SK-N-SH (cell line): Measurements from ENCODE around the gene MXI1. TPM values are rescaled to one million over a fixed set of nuclear protein-coding genes. Genes with fewer than 3 reads are reported as not detected.

Experiments
- CTCF ChIA-PET: fragments of 300-600, 350-600 bp; formaldehyde crosslinking; extraction: SDS; loops from one replicate; lab custom pipeline; 2021; lab: Yijun Ruan, JAX
- POLR2A ChIA-PET: fragments of 350-600 bp; sonication (Branson Sonifier 250); formaldehyde crosslinking; extraction: SDS; loops from one replicate; lab custom pipeline; 2020; ENCODE audit warnings: antibody characterized with exemption, inconsistent platforms; lab: Yijun Ruan, JAX
- DNase-seq: peaks from one replicate; pipeline ENCODE4 v3.0.0; 2012
- H2AFZ ChIP-seq: fragments of 200-600 bp; sonication (generic); 2 replicates; pipeline ENCODE4 v1.8.1; 2016; ENCODE audit warnings: antibody characterized with exemption, mild to moderate bottlenecking, low read depth
- H3F3A ChIP-seq: fragments of 200-600 bp; sonication (generic); replicated peaks from 2 replicates; pipeline ENCODE3; 2016; ENCODE audit warnings: antibody characterized with exemption, mild to moderate bottlenecking; ENCODE audit not compliant: insufficient read depth
- H3K27ac ChIP-seq, 2 experiments: fragments of 200-500 bp in 1 of 2; fragments of 200-600 bp in 1 of 2; sonication (Bioruptor generic) in 1 of 2; sonication (generic), shearing (Covaris generic) in 1 of 2; 2 replicates each; pipeline versions ENCODE4 v1.5.1 to v1.6.1; 2014 to 2016; ENCODE audit warnings: low read depth in 2 of 2, inconsistent platforms in 1 of 2, low read length in 1 of 2, mild to moderate bottlenecking in 1 of 2, mixed read lengths in 1 of 2
- H3K27me3 ChIP-seq: fragments of 200-600 bp; sonication (generic), shearing (Covaris generic); 2 replicates; pipeline ENCODE4 v1.6.1; 2016; ENCODE audit warnings: mixed run types; ENCODE audit not compliant: insufficient read depth
- H3K36me3 ChIP-seq, 2 experiments: fragments of 200-500 bp in 1 of 2; fragments of 200-600 bp in 1 of 2; sonication (Bioruptor generic) in 1 of 2; sonication (generic) in 1 of 2; replicated peaks in 1 of 2; 2 replicates each; pipeline versions ENCODE3 to v1.5.1; 2014 to 2016; ENCODE audit warnings: low read length in 1 of 2, mild to moderate bottlenecking in 1 of 2; ENCODE audit not compliant: insufficient read depth in 2 of 2, control insufficient read depth in 1 of 2
- H3K4me1 ChIP-seq, 2 experiments: fragments of 200-500 bp in 1 of 2; fragments of 200-600 bp in 1 of 2; sonication (Bioruptor generic) in 1 of 2; sonication (generic), shearing (Covaris generic) in 1 of 2; 2 replicates each; pipeline versions ENCODE4 v1.5.1 to v1.6.1; 2014 to 2016; ENCODE audit warnings: low read depth in 1 of 2, low read length in 1 of 2, mixed run types in 1 of 2; ENCODE audit not compliant: insufficient read depth in 2 of 2, control insufficient read depth in 1 of 2
- H3K4me2 ChIP-seq: fragments of 200-600 bp; sonication (generic), shearing (Covaris generic); 2 replicates; pipeline ENCODE4 v1.6.1; 2017; ENCODE audit warnings: mixed run types
- H3K4me3 ChIP-seq, 2 experiments: fragments of 200-500 bp in 1 of 2; fragments of 200-600 bp in 1 of 2; sonication (Bioruptor generic) in 1 of 2; sonication (generic), shearing (Covaris generic) in 1 of 2; 2 replicates each; pipeline versions ENCODE4 v1.5.1 to v1.8.1; 2014 to 2016; ENCODE audit warnings: low read depth in 2 of 2, inconsistent platforms in 1 of 2, low read length in 1 of 2, mild to moderate bottlenecking in 1 of 2, mixed read lengths in 1 of 2, moderate library complexity in 1 of 2
- H3K79me2 ChIP-seq: fragments of 200-600 bp; sonication (generic); 2 replicates; pipeline ENCODE4 v1.8.1; 2017; ENCODE audit warnings: mild to moderate bottlenecking; ENCODE audit not compliant: insufficient read depth
- H3K9ac ChIP-seq: fragments of 200-600 bp; sonication (generic); 2 replicates; pipeline ENCODE4 v1.6.1; 2017; ENCODE audit warnings: mixed run types
- H3K9me2 ChIP-seq: fragments of 200-600 bp; sonication (generic); 2 replicates; pipeline ENCODE4 v1.6.1; 2017; ENCODE audit warnings: mixed run types
- H3K9me3 ChIP-seq: fragments of 200-600 bp; sonication (generic); 2 replicates; pipeline ENCODE4 v1.6.1; 2017; ENCODE audit warnings: mixed run types, mild to moderate bottlenecking, moderate library complexity
- H4K20me1 ChIP-seq: fragments of 200-600 bp; sonication (generic); 2 replicates; pipeline ENCODE4 v1.6.1; 2017; ENCODE audit warnings: mild to moderate bottlenecking, mixed run types; ENCODE audit not compliant: insufficient read depth
- CHD2 ChIP-seq: fragments of 150-350 bp; IDR thresholded peaks from 2 replicates; pipeline ENCODE4 v1.6.1; 2018; ENCODE audit warnings: low read length; ENCODE audit not compliant: partially characterized antibody
- ELF1 ChIP-seq: IDR thresholded peaks from 2 replicates; pipeline ENCODE4 v1.4.0; 2012
- EP300 ChIP-seq, 2 experiments: IDR thresholded peaks; 2 replicates each; pipeline versions ENCODE4 v1.4.0 to v1.6.1; 2012; ENCODE audit warnings: borderline replicate concordance in 1 of 2, low read depth in 1 of 2, low read length in 1 of 2
- EZH2phosphoT487 ChIP-seq: fragments of 200-600 bp; sonication (generic); IDR thresholded peaks from 2 replicates; pipeline ENCODE4 v1.6.1; 2017; ENCODE audit warnings: low read depth, mixed run types, mild to moderate bottlenecking, antibody characterized with exemption, moderate library complexity, borderline replicate concordance
- FOSL2 ChIP-seq: IDR thresholded peaks from 2 replicates; pipeline ENCODE4 v1.4.0; 2012; ENCODE audit warnings: low read depth, mild to moderate bottlenecking, moderate library complexity, borderline replicate concordance
- FOXJ3 ChIP-seq: sonication (generic); formaldehyde crosslinking; IDR thresholded peaks from 2 replicates; pipeline ENCODE4 v1.5.1; 2020; ENCODE audit warnings: mild to moderate bottlenecking, missing genetic modification reagents
- FOXM1 ChIP-seq: IDR thresholded peaks from 2 replicates; pipeline ENCODE4 v1.4.0; 2012; ENCODE audit warnings: low read depth, mild to moderate bottlenecking
- GABPA ChIP-seq: IDR thresholded peaks from 2 replicates; pipeline ENCODE4 v1.4.0; 2012; ENCODE audit warnings: low read depth, mild to moderate bottlenecking
- GATA2 ChIP-seq: sonication (generic); formaldehyde crosslinking; IDR thresholded peaks from 2 replicates; pipeline ENCODE4 v1.5.0; 2020; ENCODE audit warnings: mild to moderate bottlenecking, missing genetic modification reagents
- JUND ChIP-seq: IDR thresholded peaks from 2 replicates; pipeline ENCODE4 v1.4.0; 2012
- MXI1 ChIP-seq: IDR thresholded peaks from 2 replicates; pipeline ENCODE4 v1.6.1; 2012; ENCODE audit warnings: mild to moderate bottlenecking, low read depth, low read length, improper control_type of control experiment
- NFIC ChIP-seq: IDR thresholded peaks from 2 replicates; pipeline ENCODE4 v1.4.0; 2012; ENCODE audit warnings: borderline replicate concordance
- POLR2AphosphoS5 ChIP-seq: IDR thresholded peaks from 2 replicates; pipeline ENCODE4 v1.6.1; 2012; ENCODE audit warnings: low read depth, low read length
- RFX5 ChIP-seq: IDR thresholded peaks from 2 replicates; pipeline ENCODE4 v1.6.1; 2012; ENCODE audit warnings: mild to moderate bottlenecking, improper control_type of control experiment, low read length
- RXRA ChIP-seq: IDR thresholded peaks from 2 replicates; pipeline ENCODE4 v1.4.0; 2012; ENCODE audit warnings: low read depth, mild to moderate bottlenecking, borderline replicate concordance
- SMC3 ChIP-seq: IDR thresholded peaks from 2 replicates; pipeline ENCODE4 v1.6.1; 2012; ENCODE audit warnings: low read depth, low read length, improper control_type of control experiment
- TAF1 ChIP-seq: IDR thresholded peaks from 2 replicates; pipeline ENCODE4 v1.6.1; 2012; ENCODE audit warnings: low read depth, mild to moderate bottlenecking, low read length, moderate library complexity, borderline replicate concordance
- WGBS: methylation state at CpG from one replicate; pipeline ENCODE4 v1.1.6; 2017; ENCODE audit warnings: low lambda C conversion rate; 5-methylcytosine and 5-hydroxymethylcytosine counted together
- polyA plus RNA-seq, 3 experiments: library from polyadenylated mRNA; depleted of rRNA; stranded (reverse); fragments of >200 nt; gene quantifications; 2 replicates each; pipeline ENCODE4 v1.2.3, GENCODE V29; 2012
- TF ChIP-seq, protein P1 (sequence below): IDR thresholded peaks from 2 replicates; pipeline ENCODE4 v1.4.0; 2012; ENCODE audit warnings: low read depth
- TF ChIP-seq, protein P2 (sequence below): IDR thresholded peaks from 2 replicates; pipeline ENCODE4 v1.4.0; 2012; ENCODE audit warnings: low read depth, borderline replicate concordance
- TF ChIP-seq, protein P3 (sequence below): IDR thresholded peaks from 2 replicates; pipeline ENCODE4 v1.6.1; 2012; ENCODE audit warnings: mild to moderate bottlenecking, low read depth, low read length, moderate library complexity

Gene MXI1
- polyA plus RNA-seq, 1 of the 3 experiments (the other 2 are of a cell fraction) = 13.8 TPM

DNA sequence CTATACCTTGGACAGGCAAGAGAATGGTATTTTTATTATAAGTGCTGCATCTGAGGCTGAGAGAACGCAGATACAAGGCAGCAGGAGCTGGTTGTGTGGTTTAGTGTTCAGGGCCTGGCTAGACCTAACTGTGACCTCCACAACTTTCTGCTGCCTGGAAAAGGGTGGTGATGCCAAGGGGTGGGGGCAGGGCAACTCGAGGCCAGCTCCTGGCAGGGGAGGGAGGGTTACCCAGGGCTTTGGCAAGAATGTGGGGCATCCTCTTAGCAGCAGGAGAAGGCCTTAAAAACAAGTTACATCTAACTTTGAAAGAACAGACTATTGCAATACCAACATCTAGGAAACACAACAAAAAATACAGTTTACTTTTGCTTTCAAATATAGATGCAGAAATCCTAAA lies 13.0 kb downstream of the MXI1 start:
- Histone ChIP-seq H3K27ac (no peak overlapping the region), H3K9me3 (no peaks in the 10 kb centered on the region), H3K9me2 (no peaks in the 10 kb centered on the region), H3K4me2 (no peak overlapping the region), H4K20me1 (no peaks in the 10 kb centered on the region), H3K79me2 (no peaks in the 10 kb centered on the region), H2AFZ (no peak overlapping the region), H3K27me3 (no peaks in the 10 kb centered on the region), H3K9ac (no peak overlapping the region), H3F3A (no peaks in the 10 kb centered on the region), H3K36me3 (no peaks in the 10 kb centered on the region), H3K4me1 (peaks cover 0 to 8% of the 10 kb centered on the region in 2 experiments; a peak in 2 of 4 replicates), H3K4me3 (no peak overlapping the region)
- 56% methylated on average over 2 of the region's 2 CpGs for WGBS
- ChIA-PET CTCF (interaction anchor here (0.7 to 6.0 kb wide), 5 partner anchors 12 to 82 kb away, joined by 3 to 32 read pairs (median 4); no protein-coding TSS in a partner anchor), POLR2A (no interaction called here)
- TF ChIP-seq POLR2AphosphoS5 (no peak), NFIC (no peak), RXRA (no peak), EZH2phosphoT487 (no peak), FOSL2 (no peak), ELF1 (no peak), CHD2 (no peak), TAF1 (no peak), GATA2 (CRISPR knock-in tag) (no peak), FOXJ3 (CRISPR knock-in tag) (no peak), RFX5 (no peak), MXI1 (no peak), JUND (no peak)
- TF ChIP-seq, protein P1, sequence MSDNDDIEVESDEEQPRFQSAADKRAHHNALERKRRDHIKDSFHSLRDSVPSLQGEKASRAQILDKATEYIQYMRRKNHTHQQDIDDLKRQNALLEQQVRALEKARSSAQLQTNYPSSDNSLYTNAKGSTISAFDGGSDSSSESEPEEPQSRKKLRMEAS = no peak
- TF ChIP-seq, protein P2, sequence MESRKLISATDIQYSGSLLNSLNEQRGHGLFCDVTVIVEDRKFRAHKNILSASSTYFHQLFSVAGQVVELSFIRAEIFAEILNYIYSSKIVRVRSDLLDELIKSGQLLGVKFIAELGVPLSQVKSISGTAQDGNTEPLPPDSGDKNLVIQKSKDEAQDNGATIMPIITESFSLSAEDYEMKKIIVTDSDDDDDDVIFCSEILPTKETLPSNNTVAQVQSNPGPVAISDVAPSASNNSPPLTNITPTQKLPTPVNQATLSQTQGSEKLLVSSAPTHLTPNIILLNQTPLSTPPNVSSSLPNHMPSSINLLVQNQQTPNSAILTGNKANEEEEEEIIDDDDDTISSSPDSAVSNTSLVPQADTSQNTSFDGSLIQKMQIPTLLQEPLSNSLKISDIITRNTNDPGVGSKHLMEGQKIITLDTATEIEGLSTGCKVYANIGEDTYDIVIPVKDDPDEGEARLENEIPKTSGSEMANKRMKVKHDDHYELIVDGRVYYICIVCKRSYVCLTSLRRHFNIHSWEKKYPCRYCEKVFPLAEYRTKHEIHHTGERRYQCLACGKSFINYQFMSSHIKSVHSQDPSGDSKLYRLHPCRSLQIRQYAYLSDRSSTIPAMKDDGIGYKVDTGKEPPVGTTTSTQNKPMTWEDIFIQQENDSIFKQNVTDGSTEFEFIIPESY = no peak
- DNase-seq = no peak

DNA sequence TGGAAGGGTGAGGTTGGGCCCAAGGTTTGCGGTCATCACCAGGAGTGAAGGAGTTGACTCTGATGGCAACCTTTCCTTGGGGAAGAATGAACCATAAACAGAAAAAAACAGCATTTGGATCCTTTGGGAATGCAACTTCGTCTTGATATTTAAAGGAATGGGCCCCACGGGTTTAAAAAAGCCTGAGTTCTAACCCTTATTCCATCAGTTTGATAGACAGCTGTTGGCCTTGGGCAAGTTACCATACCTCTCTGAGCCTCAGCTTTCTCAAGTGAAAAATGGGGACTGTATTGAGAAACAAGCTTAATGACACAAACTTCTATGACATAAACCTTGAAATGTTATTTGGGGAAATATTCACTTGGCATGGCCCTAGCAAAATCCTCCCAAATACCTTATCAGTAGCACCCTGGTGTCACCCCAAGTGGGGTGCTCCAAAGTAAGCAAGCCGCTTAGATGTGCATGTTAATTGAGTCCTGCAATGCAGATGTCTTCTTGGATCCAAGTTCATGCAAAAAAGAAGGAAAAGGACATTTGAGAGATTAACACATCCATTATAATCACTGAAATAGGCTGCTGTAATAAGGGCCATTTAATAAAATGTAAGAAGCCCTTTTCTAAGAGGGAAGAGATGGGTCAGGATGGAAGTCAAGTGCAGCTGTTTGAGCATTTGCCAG lies 13.8 kb downstream of the MXI1 start:
- Histone ChIP-seq H3K36me3 (no peaks in the 10 kb centered on the region), H2AFZ (peak overlapping the region; percentile 66; the same call in 1 of the 2 replicates), H3F3A (no peaks in the 10 kb centered on the region), H3K9me3 (no peaks in the 10 kb centered on the region), H3K4me3 (peak overlapping the region; percentile 29 to 49; a peak in 3 of 4 replicates), H3K9ac (peak overlapping the region; percentile 31; the same call in 1 of the 2 replicates), H4K20me1 (no peaks in the 10 kb centered on the region), H3K4me2 (peak overlapping the region; percentile 71), H3K4me1 (peaks cover 0 to 9% of the 10 kb centered on the region in 2 experiments; a peak in 2 of 4 replicates), H3K9me2 (no peaks in the 10 kb centered on the region), H3K27ac (peak overlapping the region in 1 of 2 experiments; percentile 38; a peak in 2 of 4 replicates), H3K27me3 (no peaks in the 10 kb centered on the region), H3K79me2 (no peaks in the 10 kb centered on the region)
- TF ChIP-seq NFIC (no peak), GABPA (no peak), FOXM1 (no peak), EZH2phosphoT487 (no peak), SMC3 (no peak), EP300 (IDR thresholded peaks at IDR 0.05; ENCODE audit: borderline replicate concordance in 1 of 2, low read depth in 1 of 2, low read length in 1 of 2) (no peak)
- TF ChIP-seq, protein P3, sequence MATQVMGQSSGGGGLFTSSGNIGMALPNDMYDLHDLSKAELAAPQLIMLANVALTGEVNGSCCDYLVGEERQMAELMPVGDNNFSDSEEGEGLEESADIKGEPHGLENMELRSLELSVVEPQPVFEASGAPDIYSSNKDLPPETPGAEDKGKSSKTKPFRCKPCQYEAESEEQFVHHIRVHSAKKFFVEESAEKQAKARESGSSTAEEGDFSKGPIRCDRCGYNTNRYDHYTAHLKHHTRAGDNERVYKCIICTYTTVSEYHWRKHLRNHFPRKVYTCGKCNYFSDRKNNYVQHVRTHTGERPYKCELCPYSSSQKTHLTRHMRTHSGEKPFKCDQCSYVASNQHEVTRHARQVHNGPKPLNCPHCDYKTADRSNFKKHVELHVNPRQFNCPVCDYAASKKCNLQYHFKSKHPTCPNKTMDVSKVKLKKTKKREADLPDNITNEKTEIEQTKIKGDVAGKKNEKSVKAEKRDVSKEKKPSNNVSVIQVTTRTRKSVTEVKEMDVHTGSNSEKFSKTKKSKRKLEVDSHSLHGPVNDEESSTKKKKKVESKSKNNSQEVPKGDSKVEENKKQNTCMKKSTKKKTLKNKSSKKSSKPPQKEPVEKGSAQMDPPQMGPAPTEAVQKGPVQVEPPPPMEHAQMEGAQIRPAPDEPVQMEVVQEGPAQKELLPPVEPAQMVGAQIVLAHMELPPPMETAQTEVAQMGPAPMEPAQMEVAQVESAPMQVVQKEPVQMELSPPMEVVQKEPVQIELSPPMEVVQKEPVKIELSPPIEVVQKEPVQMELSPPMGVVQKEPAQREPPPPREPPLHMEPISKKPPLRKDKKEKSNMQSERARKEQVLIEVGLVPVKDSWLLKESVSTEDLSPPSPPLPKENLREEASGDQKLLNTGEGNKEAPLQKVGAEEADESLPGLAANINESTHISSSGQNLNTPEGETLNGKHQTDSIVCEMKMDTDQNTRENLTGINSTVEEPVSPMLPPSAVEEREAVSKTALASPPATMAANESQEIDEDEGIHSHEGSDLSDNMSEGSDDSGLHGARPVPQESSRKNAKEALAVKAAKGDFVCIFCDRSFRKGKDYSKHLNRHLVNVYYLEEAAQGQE = no peak
- ChIA-PET CTCF (interaction anchor here (0.7 to 6.0 kb wide), 4 partner anchors 9 to 83 kb away, joined by 4 to 32 read pairs (median 6); no protein-coding TSS in a partner anchor), POLR2A (interaction anchor here (1.6 kb wide), 1 partner anchor 10 kb away, joined by 7 read pairs; no protein-coding TSS in a partner anchor)
- DNase-seq = no peak
- 91% methylated on average over 4 of the region's 4 CpGs for WGBS
